ENCODE results near the gene FABP7. TPM values are rescaled to one million over a fixed set of nuclear protein-coding genes. Genes with fewer than 3 reads are reported as not detected.
A peak's percentile ranks its signal among the peaks of the same experiment; 100 is the strongest.

Gene FABP7
- total and polyA plus RNA-seq, 2 of the 13 experiments (the other 11 are each of a cell fraction or from before 2014, with no cell fraction given) = not detected

- peak in 1 of 2 experiments; percentile 86; a peak in 1 of 4 replicates for TF ChIP-seq KLF16 (CRISPR knock-in tag; IDR thresholded peaks at IDR 0.05)
- peak; percentile 89 for TF ChIP-seq TBX2 (CRISPR knock-in tag; IDR thresholded peaks at IDR 0.05; ENCODE audit: borderline replicate concordance)
- no peak for TF ChIP-seq ZNF792 (CRISPR knock-in tag; IDR thresholded peaks at IDR 0.05)
- TF ChIP-seq GATAD2A (CRISPR knock-in tag; IDR thresholded peaks at IDR 0.05) = peak; percentile 96
- no peak; the same call in 1 of the 2 replicates for TF ChIP-seq ZNF580 (CRISPR knock-in tag; IDR thresholded peaks at IDR 0.05; ENCODE audit: borderline replicate concordance, low read depth)
- no peak for TF ChIP-seq ZNF703 (CRISPR knock-in tag; IDR thresholded peaks at IDR 0.05; ENCODE audit: borderline replicate concordance)
- peak; percentile 57; the same call in 1 of the 2 replicates for TF ChIP-seq BHLHE40 (IDR thresholded peaks at IDR 0.05; ENCODE audit: low read length)
- TF ChIP-seq RFXAP (CRISPR knock-in tag; IDR thresholded peaks at IDR 0.05; ENCODE audit: borderline replicate concordance) = no peak
- TF ChIP-seq NR0B2 (CRISPR knock-in tag; IDR thresholded peaks at IDR 0.05) = no peak
- TF ChIP-seq ZSCAN21 (CRISPR knock-in tag; IDR thresholded peaks at IDR 0.05; ENCODE audit: borderline replicate concordance) = no peak
- no peak for TF ChIP-seq NONO (IDR thresholded peaks at IDR 0.05)
- no peak for TF ChIP-seq NONO (CRISPR knock-in tag; conservative IDR thresholded peaks at IDR 0.05)
- peak; percentile 92 for TF ChIP-seq MLX (CRISPR knock-in tag; IDR thresholded peaks at IDR 0.05)
- TF ChIP-seq NFYB (CRISPR knock-in tag; IDR thresholded peaks at IDR 0.05) = no peak; the same call in 1 of the 2 replicates
- no peak for TF ChIP-seq ZNF468 (CRISPR knock-in tag; IDR thresholded peaks at IDR 0.05)
- TF ChIP-seq ATF4 (CRISPR knock-in tag; IDR thresholded peaks at IDR 0.05) = peak in 1 of 2 experiments; percentile 36; a peak in 1 of 4 replicates
- no peak for TF ChIP-seq TRIM24 (CRISPR knock-in tag; IDR thresholded peaks at IDR 0.05)
- TF ChIP-seq RARG (CRISPR knock-in tag; IDR thresholded peaks at IDR 0.05; ENCODE audit: low read depth) = no peak
- no peak for TF ChIP-seq DDIT3 (CRISPR knock-in tag; IDR thresholded peaks at IDR 0.05)
- no peak for TF ChIP-seq ZNF501 (CRISPR knock-in tag; IDR thresholded peaks at IDR 0.05)
- no peak for TF ChIP-seq JARID2 (CRISPR knock-in tag; IDR thresholded peaks at IDR 0.05; ENCODE audit: insufficient replicate concordance)
- peak; percentile 87 for TF ChIP-seq ZGPAT (CRISPR knock-in tag; IDR thresholded peaks at IDR 0.05)
- no peak; the same call in 1 of the 2 replicates for TF ChIP-seq POGZ (CRISPR knock-in tag; IDR thresholded peaks at IDR 0.05)
- TF ChIP-seq ZNF121 (CRISPR knock-in tag; IDR thresholded peaks at IDR 0.05) = no peak
Observed at GRCh38 chr6:122790423-122791309, 11.2 kb downstream of the FABP7 start (continued).
